Prostate gland (tissue), 2 donors: ENCODE measurements around the gene DNAH10.

Source experiments
- POLR2A ChIP-seq: fragments of 450-650 bp; IDR thresholded peaks from one replicate; pipeline ENCODE4 v1.6.1; 2016; ENCODE audit warnings: antibody characterized with exemption, mild to moderate bottlenecking
- POLR2AphosphoS5 ChIP-seq: sonication (generic); formaldehyde crosslinking; IDR thresholded peaks from one replicate; pipeline ENCODE4 v1.6.1; 2017; ENCODE audit warnings: antibody characterized with exemption
- TF ChIP-seq, protein P1 (sequence below), 4 experiments: fragments of 200-600 bp in 2 of 4; fragments of 450-650 bp in 2 of 4; sonication (generic) in 2 of 4; IDR thresholded peaks; 1 replicate in 3 of 4; 2 replicates in 1 of 4; pipeline ENCODE4 v1.5.1; 2016 to 2019; ENCODE audit warnings: antibody characterized with exemption in 4 of 4, mild to moderate bottlenecking in 2 of 4, moderate library complexity in 2 of 4

GRCh38 chr12:123942911-123943648 lies 181.0 kb downstream of the DNAH10 start:
- no peak for TF ChIP-seq POLR2A
- TF ChIP-seq, protein P1, sequence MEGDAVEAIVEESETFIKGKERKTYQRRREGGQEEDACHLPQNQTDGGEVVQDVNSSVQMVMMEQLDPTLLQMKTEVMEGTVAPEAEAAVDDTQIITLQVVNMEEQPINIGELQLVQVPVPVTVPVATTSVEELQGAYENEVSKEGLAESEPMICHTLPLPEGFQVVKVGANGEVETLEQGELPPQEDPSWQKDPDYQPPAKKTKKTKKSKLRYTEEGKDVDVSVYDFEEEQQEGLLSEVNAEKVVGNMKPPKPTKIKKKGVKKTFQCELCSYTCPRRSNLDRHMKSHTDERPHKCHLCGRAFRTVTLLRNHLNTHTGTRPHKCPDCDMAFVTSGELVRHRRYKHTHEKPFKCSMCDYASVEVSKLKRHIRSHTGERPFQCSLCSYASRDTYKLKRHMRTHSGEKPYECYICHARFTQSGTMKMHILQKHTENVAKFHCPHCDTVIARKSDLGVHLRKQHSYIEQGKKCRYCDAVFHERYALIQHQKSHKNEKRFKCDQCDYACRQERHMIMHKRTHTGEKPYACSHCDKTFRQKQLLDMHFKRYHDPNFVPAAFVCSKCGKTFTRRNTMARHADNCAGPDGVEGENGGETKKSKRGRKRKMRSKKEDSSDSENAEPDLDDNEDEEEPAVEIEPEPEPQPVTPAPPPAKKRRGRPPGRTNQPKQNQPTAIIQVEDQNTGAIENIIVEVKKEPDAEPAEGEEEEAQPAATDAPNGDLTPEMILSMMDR (IDR thresholded peaks at IDR 0.05) = no peak
- TF ChIP-seq POLR2AphosphoS5 = no peak
